ENCODE data around the gene EML2. TPM values are rescaled to one million over a fixed set of nuclear protein-coding genes. Genes with fewer than 3 reads are reported as not detected.

Gene EML2
- total RNA-seq, 4 donors from 2014 or later = 3.0 to 6.7 (median 4.8) TPM

DNA sequence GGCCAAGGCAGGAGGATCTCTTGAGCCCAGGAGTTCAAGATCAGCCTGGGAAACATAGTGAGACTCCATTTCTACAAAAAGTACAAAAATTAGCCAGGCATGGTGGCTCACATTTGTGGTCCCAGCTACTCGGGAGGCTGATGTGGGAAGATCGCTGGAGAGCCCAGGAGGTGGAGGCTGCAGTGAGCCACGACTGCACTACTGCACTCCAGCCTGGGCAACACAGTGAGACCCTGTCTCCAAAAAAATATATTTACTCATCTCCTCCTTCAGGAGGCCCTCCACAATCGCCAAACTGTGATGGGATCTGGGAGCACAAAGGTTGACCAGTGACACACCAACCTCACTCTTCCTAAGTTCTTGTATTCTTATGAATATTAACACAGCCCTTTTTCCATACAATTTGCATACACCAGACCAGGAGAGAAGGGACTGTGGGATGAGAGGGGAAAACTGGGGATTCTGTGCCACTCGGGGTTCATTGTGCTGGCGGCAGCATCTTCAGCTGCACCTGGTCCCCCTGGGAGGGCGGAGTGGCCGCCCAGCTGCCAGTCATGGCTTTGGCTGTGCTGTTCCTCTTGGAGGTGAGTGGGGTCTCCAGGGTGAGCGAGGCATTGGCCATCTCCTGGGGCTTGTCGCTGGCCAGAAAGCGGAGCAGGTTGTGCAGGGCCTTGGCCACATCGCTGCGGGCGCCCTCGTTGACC, 48.7 kb downstream of the EML2 start:
- Histone ChIP-seq H3K27me3 (peaks cover under 1 to 24% (median 7%) of the 10 kb centered on the region in 3 donors), H3K4me1 (peaks cover 0 to 2% of the 10 kb centered on the region in 2 donors), H3K4me3 (no peak overlapping the region), H3K9me3 (no peaks in the 10 kb centered on the region), H3K27ac (no peak overlapping the region), H3K36me3 (no peaks in the 10 kb centered on the region)
- no peak for ATAC-seq
- in situ Hi-C loops (cut with MboI; ENCODE audit: low sequenced_read_pairs in 4 of 4) = no loop called here
- DNase-seq = no peak
- intact Hi-C loops (cut with DNase I; ENCODE audit: low total_unique reads) = no loop called here
- TF ChIP-seq POLR2A (IDR thresholded peaks at IDR 0.05) = no peak
- TF ChIP-seq, protein P1, sequence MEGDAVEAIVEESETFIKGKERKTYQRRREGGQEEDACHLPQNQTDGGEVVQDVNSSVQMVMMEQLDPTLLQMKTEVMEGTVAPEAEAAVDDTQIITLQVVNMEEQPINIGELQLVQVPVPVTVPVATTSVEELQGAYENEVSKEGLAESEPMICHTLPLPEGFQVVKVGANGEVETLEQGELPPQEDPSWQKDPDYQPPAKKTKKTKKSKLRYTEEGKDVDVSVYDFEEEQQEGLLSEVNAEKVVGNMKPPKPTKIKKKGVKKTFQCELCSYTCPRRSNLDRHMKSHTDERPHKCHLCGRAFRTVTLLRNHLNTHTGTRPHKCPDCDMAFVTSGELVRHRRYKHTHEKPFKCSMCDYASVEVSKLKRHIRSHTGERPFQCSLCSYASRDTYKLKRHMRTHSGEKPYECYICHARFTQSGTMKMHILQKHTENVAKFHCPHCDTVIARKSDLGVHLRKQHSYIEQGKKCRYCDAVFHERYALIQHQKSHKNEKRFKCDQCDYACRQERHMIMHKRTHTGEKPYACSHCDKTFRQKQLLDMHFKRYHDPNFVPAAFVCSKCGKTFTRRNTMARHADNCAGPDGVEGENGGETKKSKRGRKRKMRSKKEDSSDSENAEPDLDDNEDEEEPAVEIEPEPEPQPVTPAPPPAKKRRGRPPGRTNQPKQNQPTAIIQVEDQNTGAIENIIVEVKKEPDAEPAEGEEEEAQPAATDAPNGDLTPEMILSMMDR (IDR thresholded peaks at IDR 0.05 in 4 of 5, conservative IDR thresholded peaks at IDR 0.05 in 1 of 5) = no peak

DNA sequence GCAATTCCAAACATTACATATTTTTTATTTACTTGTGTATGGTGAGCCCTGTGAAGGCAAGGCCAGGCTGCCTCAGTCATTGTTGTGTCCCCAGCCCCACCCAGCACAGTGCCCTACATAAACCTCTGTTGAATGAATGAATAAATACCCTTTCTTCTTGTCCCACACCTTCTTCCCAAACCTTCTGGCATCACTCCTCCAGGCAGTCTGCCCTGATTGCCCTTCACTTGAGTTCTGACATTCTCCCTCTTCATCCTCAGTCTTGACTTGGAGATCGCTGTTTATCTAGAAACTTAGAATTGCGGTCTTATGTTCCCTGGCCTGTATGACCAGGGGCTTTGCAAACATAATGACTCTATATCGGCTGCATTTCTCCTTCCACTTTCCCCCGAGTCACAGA, 49.4 kb downstream of the EML2 start:
- no peak for TF ChIP-seq POLR2A (IDR thresholded peaks at IDR 0.05)
- TF ChIP-seq, protein P1 (IDR thresholded peaks at IDR 0.05 in 4 of 5, conservative IDR thresholded peaks at IDR 0.05 in 1 of 5) = no peak
- DNase-seq (no peak), ATAC-seq (no peak)
- Histone ChIP-seq H3K4me3 (no peak overlapping the region), H3K4me1 (peaks cover 4 to 6% of the 10 kb centered on the region in 2 donors), H3K27me3 (peaks cover 0 to 24% (median 7%) of the 10 kb centered on the region in 3 donors), H3K9me3 (no peaks in the 10 kb centered on the region), H3K36me3 (no peaks in the 10 kb centered on the region), H3K27ac (no peak overlapping the region)
- intact Hi-C loops (cut with DNase I; ENCODE audit: low total_unique reads) = loop anchor here (5.0 kb wide), 1 partner anchor 1523 kb away; the partner anchor contains the start of gene ZC3H4
- in situ Hi-C loops (cut with MboI; ENCODE audit: low sequenced_read_pairs in 4 of 4) = no loop called here

DNA sequence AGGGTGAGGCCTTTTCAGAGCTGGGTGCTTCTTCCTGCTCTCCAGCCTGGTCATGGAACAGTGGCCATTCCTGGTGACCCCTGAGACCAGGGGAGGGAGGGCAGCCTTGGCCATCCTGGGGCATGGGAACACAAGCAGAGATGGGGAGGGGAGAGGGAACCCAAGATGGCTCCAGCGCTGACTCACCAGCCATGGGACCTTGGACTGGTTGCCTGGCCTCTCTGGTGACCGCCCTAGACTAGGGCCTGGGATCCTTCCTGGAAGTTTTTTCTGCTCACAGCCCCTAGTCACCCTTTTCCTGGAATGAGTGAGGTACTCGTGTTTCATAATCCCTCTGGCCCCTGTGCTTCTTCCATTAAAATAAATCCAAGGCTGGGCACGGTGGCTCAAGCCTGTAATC, 51.3 kb downstream of the EML2 start:
- intact Hi-C loops (cut with DNase I; ENCODE audit: low total_unique reads) = loop anchor here (5.0 kb wide), 1 partner anchor 1524 kb away; the partner anchor contains the start of gene ZC3H4
- H3K27ac ChIP-seq = peak overlapping the region in 3 of 4 donors; percentile 22 to 45 (median 33)
- TF ChIP-seq POLR2A (IDR thresholded peaks at IDR 0.05) = no peak
- TF ChIP-seq, protein P1 (IDR thresholded peaks at IDR 0.05 in 4 of 5, conservative IDR thresholded peaks at IDR 0.05 in 1 of 5) = no peak
- DNase-seq (no peak), ATAC-seq (no peak)
- no peak overlapping the region for H3K4me3 ChIP-seq
- H3K9me3 ChIP-seq = no peaks in the 10 kb centered on the region
- peaks cover 9 to 13% of the 10 kb centered on the region in 2 donors for H3K4me1 ChIP-seq
- in situ Hi-C loops (cut with MboI; ENCODE audit: low sequenced_read_pairs in 4 of 4) = no loop called here
- peaks cover 0 to 19% (median 5%) of the 10 kb centered on the region in 3 donors for H3K27me3 ChIP-seq
- no peaks in the 10 kb centered on the region for H3K36me3 ChIP-seq

DNA sequence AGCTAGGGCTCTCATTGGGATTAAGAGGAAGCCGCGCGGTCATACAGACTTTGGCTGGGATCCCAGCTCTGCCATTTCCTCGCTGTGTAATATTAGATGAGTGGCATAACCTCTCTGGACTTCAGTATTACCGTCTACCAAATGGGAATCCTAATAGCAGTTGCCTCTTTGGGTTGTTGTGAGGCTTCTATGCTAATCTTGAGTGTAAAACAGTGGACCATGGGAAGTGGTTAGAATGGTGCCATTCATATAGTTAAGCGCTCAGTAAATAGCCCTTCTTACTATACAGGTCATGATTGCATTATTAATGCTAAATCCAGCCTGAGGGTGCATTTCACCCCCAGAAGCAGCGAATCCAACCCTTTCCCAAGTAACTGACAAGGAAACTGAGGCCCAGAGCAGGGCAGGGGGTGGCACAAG, 54.0 kb downstream of the EML2 start:
- no peak for DNase-seq
- Histone ChIP-seq H3K4me1 (peaks cover 9 to 13% of the 10 kb centered on the region in 2 donors), H3K36me3 (no peaks in the 10 kb centered on the region), H3K4me3 (peak overlapping the region; percentile 66 to 93 (median 76)), H3K9me3 (no peaks in the 10 kb centered on the region), H3K27ac (peak overlapping the region; percentile 92 to 99 (median 97)), H3K27me3 (peaks cover 0 to 1% (median 0%) of the 10 kb centered on the region in 3 donors)
- peak; percentile 1 to 2 for ATAC-seq
- no peak for TF ChIP-seq POLR2A (IDR thresholded peaks at IDR 0.05)
- TF ChIP-seq, protein P1 (IDR thresholded peaks at IDR 0.05 in 4 of 5, conservative IDR thresholded peaks at IDR 0.05 in 1 of 5) = no peak
- intact Hi-C loops (cut with DNase I; ENCODE audit: low total_unique reads) (loop anchor here (5.0 kb wide), 1 partner anchor 1527 kb away; the partner anchor contains the start of gene ZC3H4), in situ Hi-C loops (cut with MboI; ENCODE audit: low sequenced_read_pairs in 4 of 4) (no loop called here)
